ENCODE measurements around the gene ZNF423. TPM values are rescaled to one million over a fixed set of nuclear protein-coding genes. Genes with fewer than 3 reads are reported as not detected.

The ZNF423 gene
- total RNA-seq, 4 donors from 2014 or later = 0.72 to 5.9 (median 1.1) TPM

DNA sequence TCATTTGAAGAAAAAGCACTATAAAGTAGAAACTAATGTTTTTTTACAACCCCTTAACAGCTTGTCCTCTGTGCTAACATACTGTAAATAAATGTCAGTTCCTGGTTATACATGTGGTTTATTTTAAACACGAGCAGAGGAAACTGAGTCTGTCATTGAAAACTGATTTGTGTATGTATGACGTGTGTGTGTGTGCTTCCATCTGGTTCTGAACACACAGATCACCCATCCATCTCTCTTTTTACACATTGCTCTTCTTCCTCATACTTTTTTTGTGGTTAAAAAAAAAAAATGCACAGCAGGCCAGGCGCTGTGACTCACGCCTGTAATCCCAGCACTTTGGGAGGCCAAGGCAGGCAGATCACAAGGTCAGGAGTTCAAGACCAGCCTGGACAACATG is 49.5 kb downstream of the ZNF423 start:
- intact Hi-C loops (cut with DNase I) = no loop called here
- no peaks in the 10 kb centered on the region for H3K27me3 ChIP-seq
- peak overlapping the region in 1 of 4 donors; percentile 5 for H3K27ac ChIP-seq
- 14 to 17% methylated on average over 3 to 4 of the region's 4 CpGs for WGBS, 2 donors
- TF ChIP-seq, protein P1, sequence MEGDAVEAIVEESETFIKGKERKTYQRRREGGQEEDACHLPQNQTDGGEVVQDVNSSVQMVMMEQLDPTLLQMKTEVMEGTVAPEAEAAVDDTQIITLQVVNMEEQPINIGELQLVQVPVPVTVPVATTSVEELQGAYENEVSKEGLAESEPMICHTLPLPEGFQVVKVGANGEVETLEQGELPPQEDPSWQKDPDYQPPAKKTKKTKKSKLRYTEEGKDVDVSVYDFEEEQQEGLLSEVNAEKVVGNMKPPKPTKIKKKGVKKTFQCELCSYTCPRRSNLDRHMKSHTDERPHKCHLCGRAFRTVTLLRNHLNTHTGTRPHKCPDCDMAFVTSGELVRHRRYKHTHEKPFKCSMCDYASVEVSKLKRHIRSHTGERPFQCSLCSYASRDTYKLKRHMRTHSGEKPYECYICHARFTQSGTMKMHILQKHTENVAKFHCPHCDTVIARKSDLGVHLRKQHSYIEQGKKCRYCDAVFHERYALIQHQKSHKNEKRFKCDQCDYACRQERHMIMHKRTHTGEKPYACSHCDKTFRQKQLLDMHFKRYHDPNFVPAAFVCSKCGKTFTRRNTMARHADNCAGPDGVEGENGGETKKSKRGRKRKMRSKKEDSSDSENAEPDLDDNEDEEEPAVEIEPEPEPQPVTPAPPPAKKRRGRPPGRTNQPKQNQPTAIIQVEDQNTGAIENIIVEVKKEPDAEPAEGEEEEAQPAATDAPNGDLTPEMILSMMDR (IDR thresholded peaks at IDR 0.05) = no peak
- no peak for TF ChIP-seq POLR2A (IDR thresholded peaks at IDR 0.05)
- peaks cover 0 to 21% (median under 1%) of the 10 kb centered on the region in 3 donors for H3K4me1 ChIP-seq
- H3K9me3 ChIP-seq = no peaks in the 10 kb centered on the region
- DNase-seq = no peak
- no peak overlapping the region for H3K4me3 ChIP-seq
- no peaks in the 10 kb centered on the region for H3K36me3 ChIP-seq

DNA sequence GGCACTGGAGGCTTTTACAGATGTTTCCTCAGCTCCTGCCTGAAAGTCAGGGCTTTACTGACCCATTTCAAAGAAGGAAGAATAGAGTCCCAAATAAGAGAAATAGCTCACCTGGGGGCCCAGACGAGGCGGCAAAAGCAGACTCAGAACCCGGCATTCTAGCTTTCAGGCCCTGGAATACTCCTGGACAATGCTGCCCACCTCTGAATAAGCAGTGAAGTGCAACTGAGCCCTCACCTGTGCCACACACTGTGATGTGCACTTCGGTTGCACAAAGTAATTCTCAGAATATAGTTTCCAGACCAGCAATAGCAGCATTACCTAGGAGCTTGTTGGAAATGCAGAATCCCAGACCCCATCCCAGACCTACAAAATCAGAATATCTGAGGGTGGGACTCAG is 54.6 kb downstream of the ZNF423 start:
- intact Hi-C loops (cut with DNase I) = no loop called here
- WGBS, 2 donors = 66 to 80% methylated on average over 1 to 3 of the region's 4 CpGs
- Histone ChIP-seq H3K27ac (no peak overlapping the region), H3K36me3 (no peaks in the 10 kb centered on the region), H3K4me1 (peaks cover 0 to 7% (median 0%) of the 10 kb centered on the region in 3 donors), H3K27me3 (no peaks in the 10 kb centered on the region), H3K9me3 (no peaks in the 10 kb centered on the region), H3K4me3 (no peak overlapping the region)
- TF ChIP-seq, protein P1 (IDR thresholded peaks at IDR 0.05) = no peak
- no peak for TF ChIP-seq POLR2A (IDR thresholded peaks at IDR 0.05)
- no peak for DNase-seq

DNA sequence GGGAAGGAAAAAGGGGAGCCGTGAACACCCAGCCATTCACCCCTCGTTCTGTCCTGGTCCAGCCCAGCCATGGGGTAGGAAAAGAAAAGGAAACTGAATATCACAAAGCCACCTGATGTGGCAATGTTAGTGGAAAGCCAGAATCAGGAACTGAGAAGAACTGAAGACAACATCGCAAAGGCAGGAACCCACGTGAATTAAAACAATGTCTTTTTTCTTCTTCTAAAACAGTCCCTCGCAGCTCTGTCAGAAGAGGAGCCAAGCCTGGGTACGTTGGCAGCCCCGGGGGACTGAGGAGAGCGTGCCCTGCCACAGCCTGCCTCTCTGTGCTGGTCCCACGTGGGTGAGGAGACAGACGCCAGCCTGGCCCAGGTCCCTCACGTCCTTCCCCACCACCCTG is 55.0 kb downstream of the ZNF423 start:
- no peak for DNase-seq
- Histone ChIP-seq H3K4me3 (no peak overlapping the region), H3K9me3 (no peaks in the 10 kb centered on the region), H3K36me3 (no peaks in the 10 kb centered on the region), H3K27me3 (no peaks in the 10 kb centered on the region), H3K27ac (no peak overlapping the region), H3K4me1 (peaks cover 0 to 7% (median 0%) of the 10 kb centered on the region in 3 donors)
- TF ChIP-seq POLR2A (IDR thresholded peaks at IDR 0.05) = no peak
- WGBS, 2 donors = 32 to 46% methylated on average over 9 to 11 of the region's 11 CpGs
- intact Hi-C loops (cut with DNase I) = no loop called here

DNA sequence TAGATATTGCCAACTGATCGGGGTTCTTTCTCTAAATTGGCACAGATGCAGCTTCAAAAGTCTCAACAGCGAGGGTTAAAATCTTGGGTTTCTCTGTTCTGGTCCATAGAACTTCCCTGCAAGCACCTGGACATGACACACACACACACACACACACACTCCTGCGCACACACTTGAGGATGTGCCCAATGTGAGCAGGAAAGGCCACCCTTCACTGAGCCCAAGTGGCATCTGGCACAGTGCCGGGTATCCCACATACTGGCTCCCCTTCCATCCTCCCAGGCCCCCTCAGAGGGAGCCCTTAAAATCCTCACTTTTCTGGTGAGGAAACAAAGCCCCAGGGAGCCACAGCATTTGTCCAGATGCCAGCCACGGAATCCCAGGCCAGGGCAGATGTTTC is 55.5 kb downstream of the ZNF423 start:
- intact Hi-C loops (cut with DNase I) = no loop called here
- Histone ChIP-seq H3K27ac (no peak overlapping the region), H3K27me3 (no peaks in the 10 kb centered on the region), H3K9me3 (no peaks in the 10 kb centered on the region), H3K4me3 (no peak overlapping the region), H3K36me3 (no peaks in the 10 kb centered on the region), H3K4me1 (peaks cover 0 to 7% (median 0%) of the 10 kb centered on the region in 3 donors)
- DNase-seq = no peak
- TF ChIP-seq POLR2A (IDR thresholded peaks at IDR 0.05) = no peak
- TF ChIP-seq, protein P1 (IDR thresholded peaks at IDR 0.05) = no peak
- WGBS, 2 donors = 46 to 72% methylated on average over 3 to 4 of the region's 5 CpGs

DNA sequence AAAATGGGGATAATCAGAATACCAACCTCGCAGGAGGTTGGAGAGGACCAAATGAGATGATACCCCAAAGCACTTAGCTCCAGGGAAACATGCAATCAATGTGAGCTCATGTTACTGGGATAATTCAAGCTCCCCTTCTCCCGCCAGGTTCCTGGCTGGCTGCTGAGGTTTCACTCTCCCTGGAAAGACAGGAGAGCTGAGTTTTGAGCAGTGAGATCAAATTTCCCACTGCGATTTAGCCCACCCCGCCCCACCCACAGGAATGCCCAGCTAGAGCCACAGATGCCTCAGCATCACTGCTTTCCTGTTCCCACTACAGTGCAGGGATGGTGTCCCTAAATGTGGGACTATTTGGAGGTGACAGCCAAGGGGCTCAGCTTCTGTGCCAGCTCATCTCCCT is 56.7 kb downstream of the ZNF423 start:
- Histone ChIP-seq H3K4me3 (no peak overlapping the region), H3K9me3 (no peaks in the 10 kb centered on the region), H3K27ac (no peak overlapping the region), H3K4me1 (peaks cover 0 to 7% (median 0%) of the 10 kb centered on the region in 3 donors), H3K36me3 (no peaks in the 10 kb centered on the region), H3K27me3 (no peaks in the 10 kb centered on the region)
- DNase-seq = no peak
- intact Hi-C loops (cut with DNase I) = no loop called here
- WGBS, 2 donors = 47 to 67% methylated on average over 1 to 4 of the region's 4 CpGs
- no peak for TF ChIP-seq POLR2A (IDR thresholded peaks at IDR 0.05)
- TF ChIP-seq, protein P1 (IDR thresholded peaks at IDR 0.05) = no peak

DNA sequence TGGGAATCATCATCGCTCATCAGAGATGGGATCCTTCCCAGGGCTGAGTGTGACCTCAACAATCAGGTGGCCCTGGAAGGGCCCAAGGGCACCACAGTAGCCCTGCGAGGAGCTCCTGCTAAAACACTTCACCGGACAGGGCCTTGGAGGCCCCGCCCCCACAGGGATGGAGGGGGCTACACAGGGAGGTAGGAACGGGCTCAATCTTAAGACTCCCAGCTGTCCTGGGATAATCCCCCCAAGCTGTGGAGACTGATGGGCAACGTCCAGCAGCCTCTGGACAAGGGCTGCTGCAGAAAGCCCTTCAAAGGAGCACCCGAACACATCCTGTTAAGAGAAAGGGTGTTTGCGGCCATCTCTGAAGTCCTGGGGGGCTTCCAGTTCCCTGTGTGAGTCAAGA is 60.4 kb downstream of the ZNF423 start:
- no peak overlapping the region for H3K27ac ChIP-seq
- no peak for DNase-seq
- intact Hi-C loops (cut with DNase I) = no loop called here
- H3K27me3 ChIP-seq = no peaks in the 10 kb centered on the region
- H3K4me3 ChIP-seq = no peak overlapping the region
- H3K9me3 ChIP-seq = no peaks in the 10 kb centered on the region
- H3K36me3 ChIP-seq = no peaks in the 10 kb centered on the region
- no peak for TF ChIP-seq POLR2A (IDR thresholded peaks at IDR 0.05)
- TF ChIP-seq, protein P1 (IDR thresholded peaks at IDR 0.05) = no peak
- peaks cover 0 to 2% (median 0%) of the 10 kb centered on the region in 3 donors for H3K4me1 ChIP-seq
- 86% methylated on average over 1 of the region's 8 CpGs; no CpG with 5 or more reads in 1 of the 2 donors for WGBS, 2 donors
